Endothelial cell (in vitro differentiated cells): ENCODE results near the gene CDC27. TPM values are rescaled to one million over a fixed set of nuclear protein-coding genes. Genes with fewer than 3 reads are reported as not detected.
A peak's percentile ranks its signal among the peaks of the same experiment; 100 is the strongest.
"Not testable (repeated sequence)": the region's sequence is repeated elsewhere in the genome, so short reads cannot be mapped to it uniquely, and the experiment has no call there.

ENCODE experiments used
- DNase-seq: peaks from one replicate; pipeline ENCODE4 v3.0.0; 2021; ENCODE audit warnings: low spot score
- H3K27ac Mint-ChIP-seq: one replicate; pipeline ENCODE4 v1.8.0; 2021; ENCODE audit warnings: mixed read lengths, inconsistent platforms; ENCODE audit not compliant: unreplicated experiment
- H3K27me3 Mint-ChIP-seq: one replicate; pipeline ENCODE4 v1.8.0; 2021; ENCODE audit warnings: mild to moderate bottlenecking, moderate library complexity, mixed read lengths, inconsistent platforms; ENCODE audit not compliant: unreplicated experiment
- H3K36me3 Mint-ChIP-seq: one replicate; pipeline ENCODE4 v1.8.0; 2021; ENCODE audit warnings: mild to moderate bottlenecking, low read depth, mixed read lengths, inconsistent platforms; ENCODE audit not compliant: unreplicated experiment
- H3K4me1 Mint-ChIP-seq: one replicate; pipeline ENCODE4 v1.8.0; 2021; ENCODE audit warnings: mild to moderate bottlenecking, mixed read lengths, inconsistent platforms; ENCODE audit not compliant: unreplicated experiment
- H3K4me3 Mint-ChIP-seq: one replicate; pipeline ENCODE4 v1.8.0; 2021; ENCODE audit warnings: mild to moderate bottlenecking, mixed read lengths, inconsistent platforms; ENCODE audit not compliant: unreplicated experiment
- H3K9me3 Mint-ChIP-seq: one replicate; pipeline ENCODE4 v1.8.0; 2021; ENCODE audit warnings: mixed read lengths, inconsistent platforms; ENCODE audit not compliant: unreplicated experiment
- total RNA-seq: library from RNA; stranded (reverse); fragmentation: NEBNext Ultra II Directional; extraction: Animal tissue kit (Norgen Biotek cat#: 25700); gene quantifications from one replicate; pipeline ENCODE4 v1.2.1, GENCODE V29; 2021; ENCODE audit not compliant: unreplicated experiment
- TF ChIP-seq, protein P1 (sequence below): fragments of 200-600 bp; sonication (generic); IDR thresholded peaks from one replicate; pipeline ENCODE4 v1.5.0; 2021; ENCODE audit warnings: antibody characterized with exemption; ENCODE audit not compliant: unreplicated experiment

CDC27 gene
- total RNA-seq, 1 donor from 2014 or later, result 108 TPM

DNA sequence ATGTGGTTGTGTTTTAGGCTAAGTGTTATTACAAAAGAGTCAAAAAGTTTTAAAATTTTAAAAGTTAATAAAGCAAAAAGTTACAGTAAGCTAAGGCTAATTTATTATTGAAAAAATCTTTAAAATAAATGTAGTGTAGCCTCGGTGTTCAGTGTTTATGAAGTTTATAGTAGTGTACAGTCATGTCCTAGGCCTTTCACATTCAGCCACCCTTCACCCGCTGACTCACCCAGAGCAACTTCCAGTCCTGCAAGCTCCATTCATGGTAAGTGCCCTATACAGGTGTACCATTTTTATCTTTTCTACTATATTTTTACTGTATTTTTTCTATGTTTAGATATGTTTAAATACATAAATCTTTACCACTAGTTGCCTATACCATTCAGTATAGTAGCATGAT is 111.5 kb downstream of the CDC27 start:
- Mint-ChIP-seq H3K4me1 (peaks cover 2% of the 10 kb centered on the region), H3K36me3 (no peaks in the 10 kb centered on the region), H3K27me3 (no peaks in the 10 kb centered on the region), H3K4me3 (no peak overlapping the region), H3K27ac (no peak overlapping the region), H3K9me3 (no peaks in the 10 kb centered on the region)
- TF ChIP-seq, protein P1, sequence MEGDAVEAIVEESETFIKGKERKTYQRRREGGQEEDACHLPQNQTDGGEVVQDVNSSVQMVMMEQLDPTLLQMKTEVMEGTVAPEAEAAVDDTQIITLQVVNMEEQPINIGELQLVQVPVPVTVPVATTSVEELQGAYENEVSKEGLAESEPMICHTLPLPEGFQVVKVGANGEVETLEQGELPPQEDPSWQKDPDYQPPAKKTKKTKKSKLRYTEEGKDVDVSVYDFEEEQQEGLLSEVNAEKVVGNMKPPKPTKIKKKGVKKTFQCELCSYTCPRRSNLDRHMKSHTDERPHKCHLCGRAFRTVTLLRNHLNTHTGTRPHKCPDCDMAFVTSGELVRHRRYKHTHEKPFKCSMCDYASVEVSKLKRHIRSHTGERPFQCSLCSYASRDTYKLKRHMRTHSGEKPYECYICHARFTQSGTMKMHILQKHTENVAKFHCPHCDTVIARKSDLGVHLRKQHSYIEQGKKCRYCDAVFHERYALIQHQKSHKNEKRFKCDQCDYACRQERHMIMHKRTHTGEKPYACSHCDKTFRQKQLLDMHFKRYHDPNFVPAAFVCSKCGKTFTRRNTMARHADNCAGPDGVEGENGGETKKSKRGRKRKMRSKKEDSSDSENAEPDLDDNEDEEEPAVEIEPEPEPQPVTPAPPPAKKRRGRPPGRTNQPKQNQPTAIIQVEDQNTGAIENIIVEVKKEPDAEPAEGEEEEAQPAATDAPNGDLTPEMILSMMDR, result no peak
- DNase-seq, result no peak

- TF ChIP-seq, protein P1, result no peak
- DNase-seq, result no peak
- H3K27me3 Mint-ChIP-seq, result peaks cover 2% of the 10 kb centered on the region
- H3K4me1 Mint-ChIP-seq, result peaks cover 7% of the 10 kb centered on the region
- no peak overlapping the region for H3K4me3 Mint-ChIP-seq
- no peaks in the 10 kb centered on the region for H3K9me3 Mint-ChIP-seq
- H3K27ac Mint-ChIP-seq, result no peak overlapping the region
- H3K36me3 Mint-ChIP-seq, result no peaks in the 10 kb centered on the region
Observed at GRCh38 chr17:47076171-47076570, 112.9 kb downstream of the CDC27 start.

GRCh38 chr17:47074361-47074760 is 114.7 kb downstream of the CDC27 start:
- not testable (repeated sequence) for H3K27me3 Mint-ChIP-seq, H3K4me3 Mint-ChIP-seq, H3K9me3 Mint-ChIP-seq, DNase-seq, H3K36me3 Mint-ChIP-seq, H3K27ac Mint-ChIP-seq
- peaks cover 15% of the 10 kb centered on the region for H3K4me1 Mint-ChIP-seq

DNA sequence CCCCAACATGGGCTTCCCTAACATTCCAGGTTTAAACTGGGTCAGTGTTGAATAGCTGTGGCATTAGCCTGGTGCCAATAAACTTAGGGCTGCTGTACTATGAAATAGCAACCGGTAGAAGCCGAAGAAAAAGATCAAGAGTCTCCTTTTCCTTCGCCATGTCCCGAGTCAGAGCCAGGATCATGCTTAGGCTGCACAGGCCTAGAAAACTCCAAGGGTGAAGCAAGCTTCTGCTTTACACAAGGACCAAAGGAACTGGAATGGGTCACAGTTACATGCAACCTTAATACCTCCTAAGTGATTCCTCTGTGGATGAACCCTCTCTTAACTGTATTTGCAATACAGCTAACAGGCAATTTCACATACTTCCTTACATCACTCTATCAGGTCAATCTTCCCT is 115.5 kb downstream of the CDC27 start:
- peaks cover 15% of the 10 kb centered on the region for H3K4me1 Mint-ChIP-seq
- not testable (repeated sequence) for DNase-seq, H3K9me3 Mint-ChIP-seq, H3K4me3 Mint-ChIP-seq, H3K27me3 Mint-ChIP-seq, H3K27ac Mint-ChIP-seq, H3K36me3 Mint-ChIP-seq

DNA sequence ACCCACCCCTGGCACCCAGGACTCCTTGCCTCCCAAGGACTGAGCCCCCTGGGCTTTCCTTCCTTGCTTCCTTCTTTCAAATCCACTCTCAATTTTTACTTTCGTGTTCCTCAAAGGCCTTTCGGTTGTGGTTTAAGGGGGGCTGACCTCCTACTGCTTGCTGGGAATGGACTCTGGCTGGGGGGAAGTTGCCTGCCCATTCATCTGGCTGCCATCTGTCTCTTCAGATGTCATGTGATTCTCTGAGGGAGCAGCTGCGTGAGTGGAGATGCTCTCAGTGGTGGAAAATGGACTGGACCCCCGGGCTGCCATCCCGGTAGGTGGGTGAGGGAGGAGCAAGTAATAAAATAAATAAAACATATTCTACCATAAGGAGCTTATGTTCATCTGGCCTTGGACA is 116.2 kb downstream of the CDC27 start:
- no peaks in the 10 kb centered on the region for H3K36me3 Mint-ChIP-seq
- no peak overlapping the region for H3K4me3 Mint-ChIP-seq
- H3K27me3 Mint-ChIP-seq, result peaks cover 2% of the 10 kb centered on the region
- TF ChIP-seq, protein P1, result no peak
- peaks cover 15% of the 10 kb centered on the region for H3K4me1 Mint-ChIP-seq
- H3K9me3 Mint-ChIP-seq, result no peaks in the 10 kb centered on the region
- no peak for DNase-seq
- H3K27ac Mint-ChIP-seq, result no peak overlapping the region

DNA sequence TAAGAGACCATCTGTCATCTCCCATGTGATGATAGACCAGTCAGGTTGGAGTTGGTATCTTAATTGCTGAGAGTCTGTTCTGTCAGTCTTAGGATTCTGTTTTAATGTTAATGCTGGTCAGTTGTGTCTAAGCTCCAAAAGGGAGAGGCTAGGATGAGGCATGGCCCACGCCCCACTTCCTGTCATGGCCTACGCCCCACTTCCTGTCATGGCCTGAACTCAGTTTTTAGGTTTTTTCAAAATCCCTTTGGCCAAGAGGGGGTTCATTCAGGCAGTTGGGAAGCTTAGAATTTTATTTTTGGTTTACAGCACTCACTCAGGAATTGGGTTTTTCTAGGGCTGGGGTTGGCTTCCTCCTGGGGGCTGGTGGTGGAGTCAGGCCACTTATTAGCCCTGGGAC is 117.9 kb downstream of the CDC27 start:
- peak overlapping the region; percentile 70 for H3K27ac Mint-ChIP-seq
- H3K9me3 Mint-ChIP-seq, H3K36me3 Mint-ChIP-seq, DNase-seq, H3K27me3 Mint-ChIP-seq, H3K4me3 Mint-ChIP-seq: not testable (repeated sequence)
- H3K4me1 Mint-ChIP-seq, result peaks cover 26% of the 10 kb centered on the region

GRCh38 chr17:47070266-47070665 is 118.8 kb downstream of the CDC27 start:
- not testable (repeated sequence) for H3K9me3 Mint-ChIP-seq, H3K36me3 Mint-ChIP-seq, DNase-seq, H3K4me3 Mint-ChIP-seq, H3K27ac Mint-ChIP-seq, H3K27me3 Mint-ChIP-seq
- peaks cover 28% of the 10 kb centered on the region for H3K4me1 Mint-ChIP-seq

Other genes starting within 250 kb of the CDC27 start
- gene RPRML, start 210.0 kb downstream of the CDC27 start, total RNA-seq, result not detected
- 2.2 TPM for gene MYL4, start 20.1 kb upstream of the CDC27 start, total RNA-seq
- not detected for gene ITGB3, start 64.5 kb upstream of the CDC27 start, total RNA-seq
- gene EFCAB13, start 134.7 kb upstream of the CDC27 start, total RNA-seq, result 4.6 TPM